ENCODE measurements around the gene KLRG1.

The KLRG1 gene

GRCh38 chr12:9040484-9041186 lies 51.3 kb downstream of the KLRG1 start:
- DNase-seq (ENCODE audit: low spot score), result no peak

GRCh38 chr12:9041321-9041720 lies 52.0 kb downstream of the KLRG1 start:
- DNase-seq (ENCODE audit: low spot score), result peak; percentile 66

- DNase-seq (ENCODE audit: low spot score), result no peak
Observed at GRCh38 chr12:9043766-9044165, 54.4 kb downstream of the KLRG1 start.

GRCh38 chr12:9047105-9047504 lies 57.8 kb downstream of the KLRG1 start:
- no peak for DNase-seq (ENCODE audit: low spot score)

GRCh38 chr12:9048930-9049329 lies 59.6 kb downstream of the KLRG1 start:
- DNase-seq (ENCODE audit: low spot score), result no peak

GRCh38 chr12:9049520-9050133 lies 60.3 kb downstream of the KLRG1 start:
- peak; percentile 31 for DNase-seq (ENCODE audit: low spot score)

- no peak for DNase-seq (ENCODE audit: low spot score)
Observed at GRCh38 chr12:9050521-9051157, 61.3 kb downstream of the KLRG1 start.

- DNase-seq (ENCODE audit: low spot score), result no peak
Observed at GRCh38 chr12:9051158-9051550, 61.8 kb downstream of the KLRG1 start.

GRCh38 chr12:9052610-9053009 lies 63.3 kb downstream of the KLRG1 start:
- no peak for DNase-seq (ENCODE audit: low spot score)

All from AG08395 (cell line).